Measurements from ENCODE around the gene MDFI.

The MDFI gene

GRCh38 chr6:41674231-41675000, 36.1 kb downstream of the MDFI start:
- no peak for DNase-seq

- DNase-seq, result no peak
Measured at GRCh38 chr6:41675176-41675775, 37.0 kb downstream of the MDFI start.

- DNase-seq, result no peak
Measured at GRCh38 chr6:41675992-41676391, 37.7 kb downstream of the MDFI start.

- DNase-seq, result no peak
Measured at GRCh38 chr6:41676431-41676830, 38.2 kb downstream of the MDFI start.

- no peak for DNase-seq
Measured at GRCh38 chr6:41677124-41677921, 39.1 kb downstream of the MDFI start.

GRCh38 chr6:41678511-41679084, 40.3 kb downstream of the MDFI start:
- DNase-seq, result no peak

GRCh38 chr6:41679696-41680095, 41.4 kb downstream of the MDFI start:
- DNase-seq, result no peak

GRCh38 chr6:41680182-41680965, 42.1 kb downstream of the MDFI start:
- no peak for DNase-seq

GRCh38 chr6:41682056-41682477, 43.8 kb downstream of the MDFI start:
- DNase-seq, result peak in 4 of 5 donors; percentile 41 to 65 (median 48)

GRCh38 chr6:41682497-41683272, 44.4 kb downstream of the MDFI start:
- DNase-seq, result no peak

GRCh38 chr6:41683273-41683522, 44.9 kb downstream of the MDFI start:
- DNase-seq, result no peak

GRCh38 chr6:41683523-41684310, 45.4 kb downstream of the MDFI start:
- DNase-seq, result peak; percentile 45 to 72 (median 67)

GRCh38 chr6:41684311-41685180, 46.3 kb downstream of the MDFI start:
- no peak for DNase-seq

- DNase-seq, result no peak
Measured at GRCh38 chr6:41685641-41686380, 47.5 kb downstream of the MDFI start.

- no peak for DNase-seq
Measured at GRCh38 chr6:41687501-41688175, 49.4 kb downstream of the MDFI start.

GRCh38 chr6:41688256-41688965, 50.1 kb downstream of the MDFI start:
- no peak for DNase-seq

GRCh38 chr6:41689171-41690008, 51.1 kb downstream of the MDFI start:
- no peak for DNase-seq
